Mesothelial cell of epicardium (in vitro differentiated cells): ENCODE measurements around the gene RETSAT. TPM values are rescaled to one million over a fixed set of nuclear protein-coding genes. Genes with fewer than 3 reads are reported as not detected.
A peak's percentile ranks its signal among the peaks of the same experiment; 100 is the strongest.

Source experiments
- DNase-seq, 2 experiments: peaks; one replicate each; pipeline ENCODE4 v3.0.0; 2021; ENCODE audit warnings: low spot score in 2 of 2; ENCODE audit not compliant: unreplicated experiment in 2 of 2
- H3K27ac Mint-ChIP-seq: 2 replicates; pipeline ENCODE4 v1.8.0; 2021; ENCODE audit warnings: mixed read lengths
- H3K27me3 Mint-ChIP-seq: 2 replicates; pipeline ENCODE4 v1.8.0; 2021; ENCODE audit warnings: low read depth, mixed read lengths
- H3K36me3 Mint-ChIP-seq: 2 replicates; pipeline ENCODE4 v1.8.0; 2021; ENCODE audit warnings: mixed read lengths
- H3K4me1 Mint-ChIP-seq: 2 replicates; pipeline ENCODE4 v1.8.0; 2021; ENCODE audit warnings: mixed read lengths
- H3K4me3 Mint-ChIP-seq: 2 replicates; pipeline ENCODE4 v1.8.0; 2021; ENCODE audit warnings: mild to moderate bottlenecking, moderate library complexity, mixed read lengths
- H3K9me3 Mint-ChIP-seq: 2 replicates; pipeline ENCODE4 v1.8.0; 2021; ENCODE audit warnings: mixed read lengths
- CTCF ChIP-seq: fragments of 200-600 bp; sonication (generic); IDR thresholded peaks from one replicate; pipeline ENCODE4 v1.5.0; 2021; ENCODE audit warnings: antibody characterized with exemption; ENCODE audit not compliant: unreplicated experiment
- total RNA-seq: library from RNA; stranded (reverse); gene quantifications from 3 replicates; pipeline ENCODE4 v1.2.1, GENCODE V29; 2021

Gene RETSAT
- total RNA-seq, 1 donor from 2014 or later = 27.4 TPM

- Mint-ChIP-seq H3K27ac (peak overlapping the region; percentile 68), H3K27me3 (no peaks in the 10 kb centered on the region), H3K4me1 (peaks cover 22% of the 10 kb centered on the region), H3K36me3 (peaks cover 53% of the 10 kb centered on the region), H3K4me3 (no peak overlapping the region), H3K9me3 (peaks cover 21% of the 10 kb centered on the region)
- TF ChIP-seq CTCF = no peak
- no peak for DNase-seq
Observed at GRCh38 chr2:85377083-85377482, 22.8 kb upstream of the RETSAT start.

- DNase-seq = no peak
Observed at GRCh38 chr2:85376291-85377065, 22.1 kb upstream of the RETSAT start.

GRCh38 chr2:85371045-85371444 lies 16.7 kb upstream of the RETSAT start:
- peaks cover 8% of the 10 kb centered on the region for H3K9me3 Mint-ChIP-seq
- H3K36me3 Mint-ChIP-seq = peaks cover 24% of the 10 kb centered on the region
- no peak for TF ChIP-seq CTCF
- no peak for DNase-seq
- no peak overlapping the region for H3K4me3 Mint-ChIP-seq
- H3K27me3 Mint-ChIP-seq = no peaks in the 10 kb centered on the region
- H3K4me1 Mint-ChIP-seq = no peaks in the 10 kb centered on the region
- no peak overlapping the region for H3K27ac Mint-ChIP-seq

More at GRCh38 chr2:85376291-85377065, 22.1 kb upstream of the RETSAT start:
- no peak for TF ChIP-seq CTCF
- Mint-ChIP-seq H3K4me1 (peaks cover 22% of the 10 kb centered on the region), H3K4me3 (no peak overlapping the region), H3K27me3 (no peaks in the 10 kb centered on the region), H3K9me3 (peaks cover 21% of the 10 kb centered on the region), H3K36me3 (peaks cover 51% of the 10 kb centered on the region), H3K27ac (peak overlapping the region; percentile 68)

DNA sequence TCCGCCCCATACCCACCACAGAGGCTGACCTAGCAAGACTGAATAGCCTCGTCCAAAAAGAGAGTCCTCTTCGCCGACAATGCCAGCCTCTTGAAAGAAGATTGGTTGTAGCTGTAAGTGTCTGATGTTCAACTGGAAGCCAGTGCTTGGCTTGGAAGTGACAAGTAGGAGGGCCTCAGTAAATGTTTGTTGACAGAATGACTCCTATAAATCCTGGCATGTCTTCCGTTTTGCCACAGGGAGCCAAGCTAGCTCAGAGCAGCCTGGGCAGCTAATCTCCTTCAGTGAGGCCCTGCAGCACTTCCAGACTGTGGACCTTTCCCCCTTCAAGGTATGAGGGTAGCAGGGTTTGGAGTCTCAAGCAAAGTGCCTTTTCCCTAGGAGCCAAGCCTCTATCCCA lies 15.2 kb upstream of the RETSAT start:
- no peak for DNase-seq
- Mint-ChIP-seq H3K4me3 (no peak overlapping the region), H3K36me3 (peaks cover 15% of the 10 kb centered on the region), H3K9me3 (peaks cover 8% of the 10 kb centered on the region), H3K4me1 (no peaks in the 10 kb centered on the region), H3K27ac (no peak overlapping the region), H3K27me3 (no peaks in the 10 kb centered on the region)
- TF ChIP-seq CTCF = no peak

DNA sequence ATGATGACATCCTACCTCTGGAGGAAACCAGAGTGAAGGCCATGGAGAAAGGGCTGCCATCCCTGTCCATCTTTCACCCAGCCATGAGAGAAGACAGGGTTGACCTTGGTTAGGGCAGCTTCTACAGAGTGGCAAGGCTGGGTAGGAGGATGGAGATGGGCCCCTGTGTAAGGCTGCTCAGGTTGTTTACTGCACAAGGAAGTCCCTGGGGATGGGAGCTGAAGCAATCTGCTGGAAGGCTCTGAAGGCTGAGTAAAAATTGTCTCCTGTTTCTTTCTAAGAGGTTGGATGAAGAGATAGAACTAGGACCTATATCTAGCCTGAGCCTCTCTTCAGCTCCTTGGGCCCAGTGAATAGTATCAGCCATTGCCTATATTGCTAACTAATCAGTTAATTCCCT lies 14.6 kb upstream of the RETSAT start:
- Mint-ChIP-seq H3K4me1 (no peaks in the 10 kb centered on the region), H3K27me3 (no peaks in the 10 kb centered on the region), H3K9me3 (peaks cover 6% of the 10 kb centered on the region), H3K27ac (no peak overlapping the region), H3K4me3 (no peak overlapping the region), H3K36me3 (peaks cover 13% of the 10 kb centered on the region)
- no peak for TF ChIP-seq CTCF
- no peak for DNase-seq
